GM23338 (cell line): Measurements from ENCODE around the gene PDF. TPM values are rescaled to one million over a fixed set of nuclear protein-coding genes. Genes with fewer than 3 reads are reported as not detected.

Experiments used
- ATAC-seq: fragments of 200-7000 bp; cut with Tn5 transposase; 3 replicates; pipeline ENCODE4 v1.9.1; 2020
- DNase-seq: peaks from one replicate; pipeline ENCODE4 v3.0.0-alpha.2; 2015; ENCODE audit warnings: low spot score
- H2AFZ ChIP-seq: fragments of 200-600 bp; sonication (generic); 2 replicates; pipeline ENCODE4 v1.8.0; 2016; ENCODE audit warnings: antibody characterized with exemption, mild to moderate bottlenecking, moderate library complexity
- H3F3A ChIP-seq: fragments of 200-600 bp; sonication (generic); replicated peaks from 2 replicates; pipeline ENCODE4 v1.8.0; 2017; ENCODE audit warnings: antibody characterized with exemption, mixed run types, low read depth
- H3K27ac ChIP-seq: fragments of 200-600 bp; sonication (generic); 2 replicates; pipeline ENCODE4 v1.6.1; 2016; ENCODE audit warnings: low read depth
- H3K27me3 ChIP-seq: fragments of 200-600 bp; sonication (generic); 2 replicates; pipeline ENCODE4 v1.8.0; 2016; ENCODE audit warnings: mild to moderate bottlenecking, mixed run types, moderate library complexity; ENCODE audit not compliant: insufficient read depth
- H3K36me3 ChIP-seq: fragments of 200-600 bp; sonication (generic); 2 replicates; pipeline ENCODE4 v1.8.0; 2016; ENCODE audit warnings: mild to moderate bottlenecking; ENCODE audit not compliant: insufficient read depth
- H3K4me1 ChIP-seq: fragments of 200-600 bp; sonication (generic); 2 replicates; pipeline ENCODE4 v1.8.0; 2016; ENCODE audit warnings: mild to moderate bottlenecking, moderate library complexity; ENCODE audit not compliant: insufficient read depth
- H3K4me2 ChIP-seq: fragments of 200-600 bp; sonication (generic); 2 replicates; pipeline ENCODE4 v1.7.1; 2017; ENCODE audit warnings: mixed run types
- H3K4me3 ChIP-seq: fragments of 200-600 bp; sonication (generic); 2 replicates; pipeline ENCODE4 v1.6.1; 2016; ENCODE audit warnings: mixed run types
- H3K79me2 ChIP-seq: fragments of 200-600 bp; sonication (generic); replicated peaks from 2 replicates; pipeline ENCODE4 v1.8.0; 2017; ENCODE audit warnings: mild to moderate bottlenecking; ENCODE audit not compliant: insufficient read depth
- H3K9me2 ChIP-seq: fragments of 200-600 bp; sonication (generic); 2 replicates; pipeline ENCODE4 v1.8.0; 2017; ENCODE audit not compliant: insufficient read depth
- H4K20me1 ChIP-seq: fragments of 200-600 bp; sonication (generic); replicated peaks from 2 replicates; pipeline ENCODE4 v1.8.0; 2017; ENCODE audit warnings: mild to moderate bottlenecking; ENCODE audit not compliant: insufficient read depth
- H3K27ac Mint-ChIP-seq: 2 replicates; pipeline ENCODE4 v1.8.0; 2020; ENCODE audit warnings: inconsistent platforms, mild to moderate bottlenecking, moderate library complexity, mixed read lengths
- H3K27me3 Mint-ChIP-seq: 3 replicates; pipeline ENCODE4 v1.8.0; 2022; ENCODE audit warnings: low read depth, mild to moderate bottlenecking, moderate library complexity, mixed read lengths, inconsistent platforms; ENCODE audit not compliant: insufficient read depth, poor library complexity
- H3K36me3 Mint-ChIP-seq: 3 replicates; pipeline ENCODE4 v1.8.0; 2021; ENCODE audit warnings: low read depth, mild to moderate bottlenecking, inconsistent platforms, moderate library complexity, mixed read lengths
- H3K4me1 Mint-ChIP-seq: 3 replicates; pipeline ENCODE4 v1.8.0; 2020; ENCODE audit warnings: mild to moderate bottlenecking, inconsistent platforms, mixed read lengths
- H3K4me3 Mint-ChIP-seq: 3 replicates; pipeline ENCODE4 v1.8.0; 2021; ENCODE audit warnings: moderate library complexity, mild to moderate bottlenecking, inconsistent platforms, mixed read lengths
- H3K9me3 Mint-ChIP-seq: 3 replicates; pipeline ENCODE4 v1.8.0; 2020; ENCODE audit warnings: moderate library complexity, mild to moderate bottlenecking, inconsistent platforms, mixed read lengths
- CREB1 ChIP-seq: fragments of 250-450 bp; sonication (Bioruptor Pico); IDR thresholded peaks from 2 replicates; pipeline ENCODE4 v1.5.0; 2020; ENCODE audit warnings: low read depth, mild to moderate bottlenecking, moderate library complexity
- CTCF ChIP-seq, 2 experiments: fragments of 200-600 bp in 1 of 2; sonication (generic) in 1 of 2; conservative IDR thresholded peaks; 2 replicates each; pipeline versions ENCODE4 v1.5.1 to v1.6.1; 2016 to 2017; ENCODE audit warnings: antibody characterized with exemption in 2 of 2, low read depth in 2 of 2, mild to moderate bottlenecking in 2 of 2, moderate library complexity in 1 of 2
- EZH2 ChIP-seq: fragments of 200-600 bp; sonication (generic); IDR thresholded peaks from one replicate; pipeline ENCODE4 v1.8.0; 2017; ENCODE audit warnings: antibody characterized with exemption, mild to moderate bottlenecking, low read depth; ENCODE audit not compliant: unreplicated experiment
- EZH2phosphoT487 ChIP-seq: fragments of 200-600 bp; sonication (generic); IDR thresholded peaks from one replicate; pipeline ENCODE4 v1.8.1; 2018; ENCODE audit warnings: antibody characterized with exemption; ENCODE audit not compliant: unreplicated experiment
- JUNB ChIP-seq: IDR thresholded peaks from one replicate; pipeline ENCODE4 v1.6.1; 2016; ENCODE audit warnings: antibody characterized with exemption; ENCODE audit not compliant: unreplicated experiment
- NANOG ChIP-seq: IDR thresholded peaks from 2 replicates; pipeline ENCODE4 v1.6.1; 2016; ENCODE audit warnings: antibody characterized with exemption, borderline replicate concordance
- POLR2AphosphoS5 ChIP-seq: IDR thresholded peaks from 2 replicates; pipeline ENCODE4 v1.6.1; 2016; ENCODE audit warnings: antibody characterized with exemption, low read depth
- REST ChIP-seq: IDR thresholded peaks from one replicate; pipeline ENCODE4 v1.6.1; 2018; ENCODE audit warnings: antibody characterized with exemption; ENCODE audit not compliant: unreplicated experiment
- STAT1 ChIP-seq: IDR thresholded peaks from one replicate; pipeline ENCODE4 v1.6.1; 2016; ENCODE audit warnings: antibody characterized with exemption; ENCODE audit not compliant: unreplicated experiment
- ZNF114 ChIP-seq: fragments of 250-450 bp; sonication (Bioruptor Pico); IDR thresholded peaks from 2 replicates; pipeline ENCODE4 v1.5.0; 2020; ENCODE audit warnings: mild to moderate bottlenecking, moderate library complexity
- ZNF331 ChIP-seq: fragments of 250-450 bp; sonication (Bioruptor Pico); IDR thresholded peaks from 2 replicates; pipeline ENCODE4 v1.5.0; 2020; ENCODE audit warnings: low read depth, mild to moderate bottlenecking, moderate library complexity
- polyA plus RNA-seq: library from polyadenylated mRNA; unstranded; fragments of >200 nt; fragmentation: Nextera tagmentation; extraction: Ambion mirVana; gene quantifications from 2 replicates; pipeline ENCODE4 v1.2.1, GENCODE V29; 2016
- total RNA-seq: library from RNA; depleted of rRNA; stranded (reverse); fragments of >200 nt; shearing (Covaris generic); gene quantifications from 2 replicates; pipeline ENCODE4 v1.2.3, GENCODE V29; 2014
- TF ChIP-seq, protein P1 (sequence below): IDR thresholded peaks from 2 replicates; pipeline ENCODE4 v1.6.1; 2016; ENCODE audit warnings: antibody characterized with exemption

PDF gene
- total and polyA plus RNA-seq, 2 experiments from 2014 or later = 18.8 to 43.4 TPM

- no peaks in the 10 kb centered on the region for H3K9me3 Mint-ChIP-seq
- 0 out of 2 replicates have a peak, but pooled peaks cover 3% of the 10 kb centered on the region for H3K4me1 ChIP-seq
- peaks cover 4% of the 10 kb centered on the region; the same call in 1 of the 2 replicates for H3F3A ChIP-seq
- no peak overlapping the region for H3K27ac ChIP-seq
- H3K36me3 Mint-ChIP-seq = peaks cover 55% of the 10 kb centered on the region
- H3K27ac Mint-ChIP-seq = no peak overlapping the region
- no peaks in the 10 kb centered on the region for H3K27me3 ChIP-seq
- H3K36me3 ChIP-seq = peaks cover 3% of the 10 kb centered on the region
- H4K20me1 ChIP-seq = peaks cover 21% of the 10 kb centered on the region
- H3K4me3 ChIP-seq = no peak overlapping the region
- H3K27me3 Mint-ChIP-seq = peaks cover 16% of the 10 kb centered on the region
- TF ChIP-seq JUNB (no peak), CREB1 (CRISPR knock-in tag) (no peak), EZH2phosphoT487 (no peak), ZNF114 (CRISPR knock-in tag) (no peak), STAT1 (no peak), CTCF (conservative IDR thresholded peaks at IDR 0.05; ENCODE audit: low read depth in 2 of 2) (no peak), NANOG (no peak), POLR2AphosphoS5 (no peak), REST (no peak), ZNF331 (no peak), EZH2 (no peak)
- TF ChIP-seq, protein P1, sequence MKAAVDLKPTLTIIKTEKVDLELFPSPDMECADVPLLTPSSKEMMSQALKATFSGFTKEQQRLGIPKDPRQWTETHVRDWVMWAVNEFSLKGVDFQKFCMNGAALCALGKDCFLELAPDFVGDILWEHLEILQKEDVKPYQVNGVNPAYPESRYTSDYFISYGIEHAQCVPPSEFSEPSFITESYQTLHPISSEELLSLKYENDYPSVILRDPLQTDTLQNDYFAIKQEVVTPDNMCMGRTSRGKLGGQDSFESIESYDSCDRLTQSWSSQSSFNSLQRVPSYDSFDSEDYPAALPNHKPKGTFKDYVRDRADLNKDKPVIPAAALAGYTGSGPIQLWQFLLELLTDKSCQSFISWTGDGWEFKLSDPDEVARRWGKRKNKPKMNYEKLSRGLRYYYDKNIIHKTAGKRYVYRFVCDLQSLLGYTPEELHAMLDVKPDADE = no peak
- no peak overlapping the region for H3K4me2 ChIP-seq
- no peak overlapping the region for H2AFZ ChIP-seq
- H3K9me2 ChIP-seq = no peaks in the 10 kb centered on the region
- H3K4me1 Mint-ChIP-seq = peaks cover 5% of the 10 kb centered on the region
- DNase-seq = no peak
- H3K79me2 ChIP-seq = peaks cover 26% of the 10 kb centered on the region
- no peak for ATAC-seq
- no peak overlapping the region for H3K4me3 Mint-ChIP-seq
These were observed 13.8 kb downstream of the PDF start for GRCh38 chr16:69316595-69317034.
